ENCODE data around the gene AAR2. TPM values are rescaled to one million over a fixed set of nuclear protein-coding genes. Genes with fewer than 3 reads are reported as not detected.
A peak's percentile ranks its signal among the peaks of the same experiment; 100 is the strongest.

Gene AAR2, protein sequence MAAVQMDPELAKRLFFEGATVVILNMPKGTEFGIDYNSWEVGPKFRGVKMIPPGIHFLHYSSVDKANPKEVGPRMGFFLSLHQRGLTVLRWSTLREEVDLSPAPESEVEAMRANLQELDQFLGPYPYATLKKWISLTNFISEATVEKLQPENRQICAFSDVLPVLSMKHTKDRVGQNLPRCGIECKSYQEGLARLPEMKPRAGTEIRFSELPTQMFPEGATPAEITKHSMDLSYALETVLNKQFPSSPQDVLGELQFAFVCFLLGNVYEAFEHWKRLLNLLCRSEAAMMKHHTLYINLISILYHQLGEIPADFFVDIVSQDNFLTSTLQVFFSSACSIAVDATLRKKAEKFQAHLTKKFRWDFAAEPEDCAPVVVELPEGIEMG
- 10 to 100 TPM; 30.0 to 30.5 TPM for total RNA-seq

DNA sequence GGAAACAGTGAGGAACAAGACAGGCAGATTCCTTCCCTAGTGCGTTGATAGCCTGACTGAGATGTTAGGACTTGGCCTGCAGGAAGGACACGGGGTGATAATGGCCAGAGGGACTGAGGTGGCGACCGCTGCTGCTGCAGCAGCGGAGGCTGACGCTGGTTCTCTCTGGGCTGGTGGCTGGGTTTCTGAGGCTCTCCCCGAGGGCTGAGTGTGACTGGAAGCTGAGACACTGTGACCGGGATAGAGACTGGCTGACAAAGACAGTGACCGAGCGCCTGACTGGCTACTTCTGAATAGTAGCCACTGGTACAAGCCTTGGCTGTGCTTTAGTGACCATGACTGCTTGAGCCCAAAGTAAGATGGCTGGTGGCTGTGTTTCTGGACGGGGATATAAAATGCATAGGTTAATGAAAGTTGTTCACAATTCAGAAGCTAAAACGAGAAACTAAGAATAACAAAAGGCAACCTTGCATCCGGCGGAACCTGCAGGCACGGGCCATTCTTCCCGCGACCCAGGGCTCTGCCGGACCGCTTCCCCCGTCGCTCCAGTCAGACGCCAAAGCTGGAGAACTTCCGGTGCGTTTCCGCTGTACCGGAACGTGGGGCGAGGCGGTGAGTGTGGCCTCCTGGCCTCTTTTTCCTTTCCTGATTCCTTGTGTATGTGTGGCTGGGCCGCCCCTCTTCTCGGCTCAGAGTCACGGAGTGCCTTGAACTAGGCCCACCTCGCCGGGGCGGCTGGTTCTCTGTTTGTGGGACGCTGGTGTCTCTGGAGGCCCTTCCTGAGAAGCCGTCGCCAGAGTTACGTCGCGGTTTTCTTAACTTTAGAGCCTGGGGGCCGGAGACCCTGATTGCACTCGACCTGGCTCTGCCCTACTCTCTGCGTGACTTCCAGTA is at the start of gene AAR2:
Gene AAR2 (plus strand): TSS at position 587 of the 894 bp plus-strand sequence. CDS start 3,391 bp downstream, outside the sequence.
- no peaks in the 10 kb centered on the region for H3K27me3 Mint-ChIP-seq
- H3K9me3 Mint-ChIP-seq, result no peaks in the 10 kb centered on the region
- DNase-seq, result peak; percentile 82
- peaks cover 30% of the 10 kb centered on the region for H3K4me1 Mint-ChIP-seq
- peak within 1 kb of the TSS; percentile 91 for H3K27ac Mint-ChIP-seq
- peak within 1 kb of the TSS; percentile 90 for H3K4me3 Mint-ChIP-seq
- peaks cover 13% of the 10 kb centered on the region for H3K36me3 Mint-ChIP-seq

DNA sequence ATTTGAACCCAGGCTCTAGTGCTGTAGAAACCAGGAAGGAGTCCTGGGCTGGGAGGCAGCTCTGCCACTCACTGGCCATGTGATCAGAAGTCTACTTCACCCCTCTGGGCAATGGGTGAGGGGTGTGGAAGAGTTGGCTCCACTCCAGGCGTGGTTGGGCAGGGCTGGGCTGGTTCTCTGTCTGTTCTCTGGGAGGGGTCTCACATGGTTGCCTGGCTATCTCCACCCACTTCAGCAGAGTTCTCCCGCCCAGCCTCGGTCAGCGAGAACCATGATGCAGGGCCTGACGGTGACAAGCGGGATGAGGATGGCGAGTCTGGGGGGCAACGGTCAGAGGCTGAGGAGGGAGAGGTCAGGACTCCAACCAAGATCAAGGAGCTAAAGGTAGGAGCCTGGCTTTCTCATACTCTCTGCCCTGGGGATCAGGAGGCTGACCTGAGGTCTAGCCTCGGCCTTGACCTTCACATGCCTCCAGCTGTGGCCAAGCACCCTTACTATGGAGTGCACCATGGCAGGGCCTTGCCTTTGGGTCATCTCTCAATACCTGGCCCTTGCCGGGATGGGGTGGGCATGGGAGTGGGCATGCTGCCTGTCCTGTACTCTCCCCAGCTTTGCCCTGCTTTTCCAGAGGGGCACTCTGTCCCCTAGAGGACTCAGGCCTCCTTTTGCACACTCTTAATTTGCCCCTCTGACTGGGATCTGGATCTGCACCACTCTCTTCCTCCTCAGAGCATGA is 42.1 kb upstream of the AAR2 start:
- Mint-ChIP-seq H3K27ac (no peak overlapping the region), H3K27me3 (no peaks in the 10 kb centered on the region), H3K4me1 (no peaks in the 10 kb centered on the region), H3K4me3 (no peak overlapping the region), H3K36me3 (no peaks in the 10 kb centered on the region), H3K9me3 (no peaks in the 10 kb centered on the region)
- DNase-seq, result no peak

GRCh38 chr20:36196676-36197075 is 39.6 kb upstream of the AAR2 start:
- H3K4me3 Mint-ChIP-seq, result no peak overlapping the region
- H3K36me3 Mint-ChIP-seq, result no peaks in the 10 kb centered on the region
- no peaks in the 10 kb centered on the region for H3K4me1 Mint-ChIP-seq
- H3K9me3 Mint-ChIP-seq, result no peaks in the 10 kb centered on the region
- H3K27ac Mint-ChIP-seq, result no peak overlapping the region
- no peaks in the 10 kb centered on the region for H3K27me3 Mint-ChIP-seq
- DNase-seq, result no peak

- no peaks in the 10 kb centered on the region for H3K27me3 Mint-ChIP-seq
These were observed 39.0 kb upstream of the AAR2 start for GRCh38 chr20:36197271-36197670.

GRCh38 chr20:36199345-36200257 is 36.7 kb upstream of the AAR2 start:
- H3K27me3 Mint-ChIP-seq, result no peaks in the 10 kb centered on the region
- H3K4me3 Mint-ChIP-seq, result no peak overlapping the region
- peaks cover 4% of the 10 kb centered on the region for H3K4me1 Mint-ChIP-seq
- no peaks in the 10 kb centered on the region for H3K9me3 Mint-ChIP-seq
- H3K27ac Mint-ChIP-seq, result no peak overlapping the region
- peak; percentile 64 for DNase-seq
- no peaks in the 10 kb centered on the region for H3K36me3 Mint-ChIP-seq

More at GRCh38 chr20:36197271-36197670, 39.0 kb upstream of the AAR2 start:
- no peaks in the 10 kb centered on the region for H3K9me3 Mint-ChIP-seq
- no peak for DNase-seq
- no peaks in the 10 kb centered on the region for H3K4me1 Mint-ChIP-seq
- no peak overlapping the region for H3K27ac Mint-ChIP-seq
- H3K36me3 Mint-ChIP-seq, result no peaks in the 10 kb centered on the region
- H3K4me3 Mint-ChIP-seq, result no peak overlapping the region

- no peak for DNase-seq
- H3K4me3 Mint-ChIP-seq, result no peak overlapping the region
- no peak overlapping the region for H3K27ac Mint-ChIP-seq
- H3K4me1 Mint-ChIP-seq, result peaks cover 4% of the 10 kb centered on the region
- no peaks in the 10 kb centered on the region for H3K9me3 Mint-ChIP-seq
- H3K27me3 Mint-ChIP-seq, result no peaks in the 10 kb centered on the region
- H3K36me3 Mint-ChIP-seq, result no peaks in the 10 kb centered on the region
These were observed 35.8 kb upstream of the AAR2 start for GRCh38 chr20:36200451-36200850.

DNA sequence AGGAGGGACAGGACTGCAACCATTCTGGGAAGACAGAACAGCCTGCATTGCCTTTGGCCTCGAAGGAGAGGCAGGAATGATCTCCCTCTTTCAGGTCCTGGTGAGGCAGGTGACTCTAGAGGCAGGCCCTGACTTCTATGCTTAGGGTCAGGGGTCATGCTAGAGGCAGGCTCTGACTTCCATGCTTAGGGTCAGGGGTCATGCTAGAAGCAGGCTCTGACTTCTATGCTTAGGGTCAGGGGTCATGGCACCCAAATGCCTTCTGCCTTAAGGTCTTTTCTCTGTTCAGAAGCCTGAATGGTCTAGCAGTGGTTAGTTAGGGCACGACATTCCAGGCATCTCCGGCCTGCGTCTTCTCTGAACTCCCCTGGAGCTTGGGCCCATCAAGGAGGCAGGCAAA is 35.1 kb upstream of the AAR2 start:
- no peaks in the 10 kb centered on the region for H3K9me3 Mint-ChIP-seq
- no peaks in the 10 kb centered on the region for H3K36me3 Mint-ChIP-seq

DNA sequence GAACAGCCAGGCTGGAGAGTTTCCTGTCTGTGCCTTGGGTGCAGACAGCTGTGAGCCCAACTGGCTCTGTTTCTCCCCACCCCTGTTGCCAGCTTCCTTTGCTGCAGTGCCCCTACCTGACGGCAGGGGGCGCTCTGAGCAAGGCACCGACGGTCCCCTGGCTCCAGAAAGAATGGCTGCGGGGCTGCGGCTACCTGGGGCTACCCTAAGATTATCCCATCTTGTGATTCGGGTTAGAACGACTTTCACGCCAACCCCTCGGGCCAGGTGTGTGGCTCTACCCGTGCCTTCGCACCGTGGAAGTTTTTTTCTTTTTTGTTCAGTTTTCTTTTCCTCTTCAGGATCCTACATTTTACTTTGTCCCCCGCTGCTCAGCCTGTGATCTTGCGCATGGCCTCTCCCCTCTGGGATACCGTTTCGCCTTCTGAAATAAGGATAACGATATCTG is 33.4 kb upstream of the AAR2 start:
- Mint-ChIP-seq H3K27me3 (no peaks in the 10 kb centered on the region), H3K9me3 (no peaks in the 10 kb centered on the region)

More for the DNA sequence above, 35.1 kb upstream of the AAR2 start:
- DNase-seq, result no peak
- H3K4me3 Mint-ChIP-seq, result no peak overlapping the region
- peaks cover 4% of the 10 kb centered on the region for H3K4me1 Mint-ChIP-seq
- H3K27me3 Mint-ChIP-seq, result no peaks in the 10 kb centered on the region
- H3K27ac Mint-ChIP-seq, result no peak overlapping the region

DNA sequence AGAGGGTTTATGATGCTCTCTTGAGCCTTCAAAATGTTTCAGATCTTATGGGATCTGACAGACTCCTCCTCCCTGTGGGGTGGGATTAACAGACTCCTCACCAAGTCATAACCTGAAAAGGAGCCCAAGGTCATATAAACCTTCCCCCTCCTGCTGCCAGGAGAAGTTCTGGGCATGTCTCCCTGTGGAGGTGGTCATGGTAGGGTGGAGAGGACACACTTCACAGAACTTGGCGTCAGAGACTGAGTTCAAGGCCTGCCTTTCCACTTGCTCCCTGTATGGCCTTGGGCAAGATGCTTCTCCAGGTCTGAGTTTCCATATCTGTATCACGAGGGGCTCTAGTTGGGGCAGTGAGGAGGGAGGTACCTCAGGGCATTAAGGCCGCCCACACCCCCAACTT is 32.4 kb upstream of the AAR2 start:
- no peaks in the 10 kb centered on the region for H3K27me3 Mint-ChIP-seq
- H3K4me1 Mint-ChIP-seq, result peaks cover 4% of the 10 kb centered on the region
- no peak overlapping the region for H3K27ac Mint-ChIP-seq
- no peak overlapping the region for H3K4me3 Mint-ChIP-seq
- DNase-seq, result no peak
- H3K36me3 Mint-ChIP-seq, result no peaks in the 10 kb centered on the region
- no peaks in the 10 kb centered on the region for H3K9me3 Mint-ChIP-seq

More for the DNA sequence above, 33.4 kb upstream of the AAR2 start:
- peak; percentile 70 for DNase-seq
- Mint-ChIP-seq H3K4me1 (peaks cover 4% of the 10 kb centered on the region), H3K27ac (no peak overlapping the region), H3K36me3 (no peaks in the 10 kb centered on the region), H3K4me3 (peak overlapping the region; percentile 53)

GRCh38 chr20:36205026-36205425 is 31.3 kb upstream of the AAR2 start:
- Mint-ChIP-seq H3K4me3 (no peak overlapping the region), H3K4me1 (peaks cover 4% of the 10 kb centered on the region), H3K27ac (no peak overlapping the region), H3K27me3 (no peaks in the 10 kb centered on the region), H3K9me3 (no peaks in the 10 kb centered on the region), H3K36me3 (no peaks in the 10 kb centered on the region)
- DNase-seq, result no peak

GRCh38 chr20:36206068-36206467 is 30.2 kb upstream of the AAR2 start:
- no peak overlapping the region for H3K4me3 Mint-ChIP-seq

DNA sequence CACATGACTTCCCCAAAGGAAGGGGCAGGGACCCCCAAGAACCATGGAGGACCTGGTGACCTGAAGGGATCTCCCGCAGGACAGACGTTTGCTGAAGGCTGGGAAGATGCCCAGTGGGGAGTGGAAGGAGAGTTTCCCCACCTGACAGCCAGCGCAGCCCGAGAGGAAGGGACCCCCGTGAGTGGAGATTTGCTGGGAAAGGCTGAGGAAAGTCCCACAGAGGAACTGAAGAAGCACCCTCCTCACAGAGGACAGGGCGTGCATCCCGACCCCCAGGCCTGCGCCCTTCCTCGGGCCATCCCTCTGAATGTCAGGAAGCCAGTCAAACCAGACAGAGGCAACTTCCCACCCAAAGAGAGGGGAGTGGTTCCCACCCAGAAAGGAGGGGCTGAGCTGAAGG is 29.6 kb upstream of the AAR2 start:
- H3K27ac Mint-ChIP-seq, result no peak overlapping the region

More at GRCh38 chr20:36206068-36206467, 30.2 kb upstream of the AAR2 start:
- H3K4me1 Mint-ChIP-seq, result peaks cover 4% of the 10 kb centered on the region
- no peak for DNase-seq
- H3K27ac Mint-ChIP-seq, result no peak overlapping the region
- H3K36me3 Mint-ChIP-seq, result no peaks in the 10 kb centered on the region
- no peaks in the 10 kb centered on the region for H3K27me3 Mint-ChIP-seq
- no peaks in the 10 kb centered on the region for H3K9me3 Mint-ChIP-seq

GRCh38 chr20:36207602-36208001 is 28.7 kb upstream of the AAR2 start:
- H3K9me3 Mint-ChIP-seq, result no peaks in the 10 kb centered on the region
- H3K4me1 Mint-ChIP-seq, result peaks cover 4% of the 10 kb centered on the region
- H3K27me3 Mint-ChIP-seq, result no peaks in the 10 kb centered on the region
- no peak overlapping the region for H3K4me3 Mint-ChIP-seq
- DNase-seq, result no peak
- H3K36me3 Mint-ChIP-seq, result no peaks in the 10 kb centered on the region
- no peak overlapping the region for H3K27ac Mint-ChIP-seq

More for the DNA sequence above, 29.6 kb upstream of the AAR2 start:
- no peak overlapping the region for H3K4me3 Mint-ChIP-seq
- no peaks in the 10 kb centered on the region for H3K27me3 Mint-ChIP-seq
- peaks cover 4% of the 10 kb centered on the region for H3K4me1 Mint-ChIP-seq
- no peaks in the 10 kb centered on the region for H3K36me3 Mint-ChIP-seq
- no peak for DNase-seq
- H3K9me3 Mint-ChIP-seq, result no peaks in the 10 kb centered on the region

DNA sequence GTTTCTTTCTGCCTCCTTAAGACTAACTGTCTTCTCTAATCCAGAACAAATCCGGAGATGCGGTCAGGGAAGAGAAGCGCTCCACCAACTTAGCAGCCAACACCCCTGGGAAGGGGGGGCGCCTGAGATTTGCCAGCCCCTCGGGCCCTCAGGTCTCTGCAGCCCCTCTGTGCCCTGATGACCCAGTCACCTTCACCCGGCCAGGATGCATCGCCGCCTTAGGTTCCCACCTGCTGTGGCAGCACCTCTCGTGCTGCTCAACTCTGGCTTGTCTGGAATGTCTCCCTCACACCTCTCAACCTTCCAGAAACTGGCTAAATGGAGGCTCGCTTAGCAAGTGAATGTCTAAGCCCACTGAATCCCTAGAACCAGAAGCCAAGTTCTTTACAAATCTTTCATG is 28.0 kb upstream of the AAR2 start:
- no peaks in the 10 kb centered on the region for H3K27me3 Mint-ChIP-seq
- no peaks in the 10 kb centered on the region for H3K9me3 Mint-ChIP-seq
- H3K4me1 Mint-ChIP-seq, result no peaks in the 10 kb centered on the region
- no peak for DNase-seq
- H3K27ac Mint-ChIP-seq, result no peak overlapping the region
- no peak overlapping the region for H3K4me3 Mint-ChIP-seq
- no peaks in the 10 kb centered on the region for H3K36me3 Mint-ChIP-seq

Measured in activated naive CD8-positive, alpha-beta T cell treated with anti-CD3 and anti-CD28 coated beads for 36 hours (primary cell).